VCaP (cell line): Measurements from ENCODE around the gene VAT1L.
A peak's percentile ranks its signal among the peaks of the same experiment; 100 is the strongest.

Experiments used
- H3K27ac ChIP-seq: fragments of 450-650 bp; 2 replicates; pipeline ENCODE4 v1.5.1; 2017
- CTCF ChIP-seq: fragments of 450-650 bp; conservative IDR thresholded peaks from 2 replicates; pipeline ENCODE4 v1.5.1; 2017; ENCODE audit warnings: mild to moderate bottlenecking, moderate library complexity

The VAT1L gene

GRCh38 chr16:77897831-77898605, 109.7 kb downstream of the VAT1L start:
- TF ChIP-seq CTCF = no peak
- no peak overlapping the region for H3K27ac ChIP-seq

GRCh38 chr16:77898671-77899211, 110.4 kb downstream of the VAT1L start:
- TF ChIP-seq CTCF = no peak

GRCh38 chr16:77899416-77899815, 111.1 kb downstream of the VAT1L start:
- H3K27ac ChIP-seq = peak overlapping the region; percentile 9
- no peak for TF ChIP-seq CTCF

More at GRCh38 chr16:77898671-77899211, 110.4 kb downstream of the VAT1L start:
- H3K27ac ChIP-seq = peak overlapping the region; percentile 9; the same call in 1 of the 2 replicates

GRCh38 chr16:77905374-77905920, 117.1 kb downstream of the VAT1L start:
- no peak for TF ChIP-seq CTCF
- peak overlapping the region; percentile 31; the same call in 1 of the 2 replicates for H3K27ac ChIP-seq

- no peak for TF ChIP-seq CTCF
- no peak overlapping the region for H3K27ac ChIP-seq
These were observed 121.7 kb downstream of the VAT1L start for GRCh38 chr16:77910021-77910420.

- no peak for TF ChIP-seq CTCF
- H3K27ac ChIP-seq = no peak overlapping the region
These were observed 124.3 kb downstream of the VAT1L start for GRCh38 chr16:77912617-77913016.

- no peak for TF ChIP-seq CTCF
These were observed 125.4 kb downstream of the VAT1L start for GRCh38 chr16:77913738-77914253.

More at GRCh38 chr16:77913738-77914253, 125.4 kb downstream of the VAT1L start:
- H3K27ac ChIP-seq = no peak overlapping the region
